Measurements from ENCODE around the gene TBPL2.
A peak's percentile ranks its signal among the peaks of the same experiment; 100 is the strongest.
"Not testable (repeated sequence)": the region's sequence is repeated elsewhere in the genome, so short reads cannot be mapped to it uniquely, and the experiment has no call there.

TBPL2 gene

GRCh38 chr14:55440385-55440784, at the start of gene TBPL2:
TBPL2 (minus strand) TSS chr14:55440616; CDS start chr14:55440449, 167 bp downstream.
- Histone ChIP-seq H3K9me3 (ENCODE audit: control insufficient read depth, insufficient read depth, low read depth, low read length) (no peaks in the 10 kb centered on the region; the same call in 1 of the 2 replicates), H3K36me3 (ENCODE audit: control insufficient read depth, insufficient read depth, low read length) (no peaks in the 10 kb centered on the region), H3K4me1 (ENCODE audit: control insufficient read depth, insufficient read depth, low read length) (0 out of 2 replicates have a peak, but pooled peaks cover 3% of the 10 kb centered on the region), H3K9ac (ENCODE audit: low read length) (no peak within 1 kb of the TSS), H3K27ac (ENCODE audit: low read depth, low read length) (no peak within 1 kb of the TSS), H3K27me3 (ENCODE audit: control insufficient read depth, insufficient read depth, low read length) (no peaks in the 10 kb centered on the region), H3K4me3 (ENCODE audit: low read depth, low read length) (peak within 1 kb of the TSS; percentile 44; the same call in 1 of the 2 replicates)

GRCh38 chr14:55488204-55488603, 47.8 kb upstream of the TBPL2 start:
- H3K4me1 ChIP-seq (ENCODE audit: control insufficient read depth, insufficient read depth, low read length): no peaks in the 10 kb centered on the region
- H3K27me3 ChIP-seq (ENCODE audit: control insufficient read depth, insufficient read depth, low read length): no peaks in the 10 kb centered on the region
- no peak overlapping the region for H3K4me3 ChIP-seq (ENCODE audit: low read depth, low read length)
- no peaks in the 10 kb centered on the region for H3K9me3 ChIP-seq (ENCODE audit: control insufficient read depth, insufficient read depth, low read depth, low read length)
- no peak overlapping the region for H3K27ac ChIP-seq (ENCODE audit: low read depth, low read length)
- H3K36me3 ChIP-seq (ENCODE audit: control insufficient read depth, insufficient read depth, low read length): no peaks in the 10 kb centered on the region
- no peak overlapping the region for H3K9ac ChIP-seq (ENCODE audit: low read length)

- no peak overlapping the region for H3K27ac ChIP-seq (ENCODE audit: low read depth, low read length)
- no peaks in the 10 kb centered on the region for H3K4me1 ChIP-seq (ENCODE audit: control insufficient read depth, insufficient read depth, low read length)
- no peaks in the 10 kb centered on the region for H3K27me3 ChIP-seq (ENCODE audit: control insufficient read depth, insufficient read depth, low read length)
- H3K4me3 ChIP-seq (ENCODE audit: low read depth, low read length): no peak overlapping the region
- H3K9me3 ChIP-seq (ENCODE audit: control insufficient read depth, insufficient read depth, low read depth, low read length): no peaks in the 10 kb centered on the region
- H3K36me3 ChIP-seq (ENCODE audit: control insufficient read depth, insufficient read depth, low read length): no peaks in the 10 kb centered on the region
- no peak overlapping the region for H3K9ac ChIP-seq (ENCODE audit: low read length)
Measured at GRCh38 chr14:55482936-55483605, 42.7 kb upstream of the TBPL2 start.

- Histone ChIP-seq H3K36me3 (ENCODE audit: control insufficient read depth, insufficient read depth, low read length) (no peaks in the 10 kb centered on the region), H3K27me3 (ENCODE audit: control insufficient read depth, insufficient read depth, low read length) (no peaks in the 10 kb centered on the region), H3K9me3 (ENCODE audit: control insufficient read depth, insufficient read depth, low read depth, low read length) (no peaks in the 10 kb centered on the region), H3K4me1 (ENCODE audit: control insufficient read depth, insufficient read depth, low read length) (no peaks in the 10 kb centered on the region), H3K27ac (ENCODE audit: low read depth, low read length) (no peak overlapping the region), H3K9ac (ENCODE audit: low read length) (no peak overlapping the region), H3K4me3 (ENCODE audit: low read depth, low read length) (no peak overlapping the region)
Measured at GRCh38 chr14:55481769-55482168, 41.4 kb upstream of the TBPL2 start.

GRCh38 chr14:55477680-55478079, 37.3 kb upstream of the TBPL2 start:
- H3K36me3 ChIP-seq (ENCODE audit: control insufficient read depth, insufficient read depth, low read length): no peaks in the 10 kb centered on the region
- no peaks in the 10 kb centered on the region for H3K27me3 ChIP-seq (ENCODE audit: control insufficient read depth, insufficient read depth, low read length)
- H3K9me3 ChIP-seq (ENCODE audit: control insufficient read depth, insufficient read depth, low read depth, low read length): no peaks in the 10 kb centered on the region
- H3K4me3 ChIP-seq (ENCODE audit: low read depth, low read length): no peak overlapping the region
- H3K27ac ChIP-seq (ENCODE audit: low read depth, low read length): no peak overlapping the region
- H3K9ac ChIP-seq (ENCODE audit: low read length): no peak overlapping the region
- no peaks in the 10 kb centered on the region for H3K4me1 ChIP-seq (ENCODE audit: control insufficient read depth, insufficient read depth, low read length)

GRCh38 chr14:55476448-55476847, 36.0 kb upstream of the TBPL2 start:
- not testable (repeated sequence) for H3K27me3 ChIP-seq (ENCODE audit: control insufficient read depth, insufficient read depth, low read length); H3K36me3 ChIP-seq (ENCODE audit: control insufficient read depth, insufficient read depth, low read length); H3K9ac ChIP-seq (ENCODE audit: low read length); H3K9me3 ChIP-seq (ENCODE audit: control insufficient read depth, insufficient read depth, low read depth, low read length); H3K4me1 ChIP-seq (ENCODE audit: control insufficient read depth, insufficient read depth, low read length); H3K27ac ChIP-seq (ENCODE audit: low read depth, low read length); H3K4me3 ChIP-seq (ENCODE audit: low read depth, low read length)

- Histone ChIP-seq H3K27ac (ENCODE audit: low read depth, low read length) (no peak overlapping the region), H3K27me3 (ENCODE audit: control insufficient read depth, insufficient read depth, low read length) (no peaks in the 10 kb centered on the region), H3K4me1 (ENCODE audit: control insufficient read depth, insufficient read depth, low read length) (no peaks in the 10 kb centered on the region), H3K9ac (ENCODE audit: low read length) (no peak overlapping the region), H3K9me3 (ENCODE audit: control insufficient read depth, insufficient read depth, low read depth, low read length) (no peaks in the 10 kb centered on the region), H3K36me3 (ENCODE audit: control insufficient read depth, insufficient read depth, low read length) (no peaks in the 10 kb centered on the region), H3K4me3 (ENCODE audit: low read depth, low read length) (no peak overlapping the region)
Measured at GRCh38 chr14:55473786-55474185, 33.4 kb upstream of the TBPL2 start.

- H3K27me3 ChIP-seq (ENCODE audit: control insufficient read depth, insufficient read depth, low read length): no peaks in the 10 kb centered on the region
- H3K9me3 ChIP-seq (ENCODE audit: control insufficient read depth, insufficient read depth, low read depth, low read length): peaks cover 9% of the 10 kb centered on the region; the same call in 1 of the 2 replicates
- no peak overlapping the region for H3K9ac ChIP-seq (ENCODE audit: low read length)
- no peak overlapping the region for H3K27ac ChIP-seq (ENCODE audit: low read depth, low read length)
- no peaks in the 10 kb centered on the region for H3K36me3 ChIP-seq (ENCODE audit: control insufficient read depth, insufficient read depth, low read length)
- no peak overlapping the region for H3K4me3 ChIP-seq (ENCODE audit: low read depth, low read length)
- H3K4me1 ChIP-seq (ENCODE audit: control insufficient read depth, insufficient read depth, low read length): no peaks in the 10 kb centered on the region
Measured at GRCh38 chr14:55470025-55470424, 29.6 kb upstream of the TBPL2 start.

- no peak overlapping the region for H3K27ac ChIP-seq (ENCODE audit: low read depth, low read length)
- no peak overlapping the region for H3K9ac ChIP-seq (ENCODE audit: low read length)
- no peaks in the 10 kb centered on the region for H3K4me1 ChIP-seq (ENCODE audit: control insufficient read depth, insufficient read depth, low read length)
- H3K9me3 ChIP-seq (ENCODE audit: control insufficient read depth, insufficient read depth, low read depth, low read length): peaks cover 9% of the 10 kb centered on the region; the same call in 1 of the 2 replicates
- no peaks in the 10 kb centered on the region for H3K36me3 ChIP-seq (ENCODE audit: control insufficient read depth, insufficient read depth, low read length)
- no peaks in the 10 kb centered on the region for H3K27me3 ChIP-seq (ENCODE audit: control insufficient read depth, insufficient read depth, low read length)
- no peak overlapping the region for H3K4me3 ChIP-seq (ENCODE audit: low read depth, low read length)
Measured at GRCh38 chr14:55467307-55467706, 26.9 kb upstream of the TBPL2 start.

- H3K27ac ChIP-seq (ENCODE audit: low read depth, low read length): no peak overlapping the region
- H3K9ac ChIP-seq (ENCODE audit: low read length): no peak overlapping the region
- H3K4me3 ChIP-seq (ENCODE audit: low read depth, low read length): no peak overlapping the region
Measured at GRCh38 chr14:55458800-55459515, 18.5 kb upstream of the TBPL2 start.

GRCh38 chr14:55457496-55457895, 17.1 kb upstream of the TBPL2 start:
- Histone ChIP-seq H3K4me3 (ENCODE audit: low read depth, low read length) (no peak overlapping the region), H3K36me3 (ENCODE audit: control insufficient read depth, insufficient read depth, low read length) (no peaks in the 10 kb centered on the region), H3K9me3 (ENCODE audit: control insufficient read depth, insufficient read depth, low read depth, low read length) (peaks cover 9% of the 10 kb centered on the region), H3K27ac (ENCODE audit: low read depth, low read length) (no peak overlapping the region), H3K9ac (ENCODE audit: low read length) (no peak overlapping the region), H3K4me1 (ENCODE audit: control insufficient read depth, insufficient read depth, low read length) (peaks cover 14% of the 10 kb centered on the region), H3K27me3 (ENCODE audit: control insufficient read depth, insufficient read depth, low read length) (no peaks in the 10 kb centered on the region)

More at GRCh38 chr14:55458800-55459515, 18.5 kb upstream of the TBPL2 start:
- Histone ChIP-seq H3K4me1 (ENCODE audit: control insufficient read depth, insufficient read depth, low read length) (peaks cover 9% of the 10 kb centered on the region), H3K9me3 (ENCODE audit: control insufficient read depth, insufficient read depth, low read depth, low read length) (peaks cover 9% of the 10 kb centered on the region), H3K27me3 (ENCODE audit: control insufficient read depth, insufficient read depth, low read length) (no peaks in the 10 kb centered on the region), H3K36me3 (ENCODE audit: control insufficient read depth, insufficient read depth, low read length) (no peaks in the 10 kb centered on the region)
